Activated naive CD4-positive, alpha-beta T cell (primary cell): Measurements from ENCODE around the gene RASAL1.

ENCODE experiments used
- DNase-seq, 4 experiments: peaks; one replicate each; lab custom pipeline; 2025; lab: John Stamatoyannopoulos, UW

The RASAL1 gene

GRCh38 chr12:113058553-113058952 lies 77.0 kb downstream of the RASAL1 start:
- no peak for DNase-seq

- DNase-seq, result no peak
Observed at GRCh38 chr12:113057565-113058485, 77.7 kb downstream of the RASAL1 start.

- DNase-seq, result peak in 2 of 4 experiments; percentile 25 to 53
Observed at GRCh38 chr12:113056631-113057488, 78.7 kb downstream of the RASAL1 start, which contains the start of gene DTX1. Gene DTX1, plus strand, starts transcription at chr12:113056730. Its CDS starts 1,463 bp downstream, at chr12:113058193.

- no peak for DNase-seq
Observed at GRCh38 chr12:113056381-113056630, 79.3 kb downstream of the RASAL1 start.

DNA sequence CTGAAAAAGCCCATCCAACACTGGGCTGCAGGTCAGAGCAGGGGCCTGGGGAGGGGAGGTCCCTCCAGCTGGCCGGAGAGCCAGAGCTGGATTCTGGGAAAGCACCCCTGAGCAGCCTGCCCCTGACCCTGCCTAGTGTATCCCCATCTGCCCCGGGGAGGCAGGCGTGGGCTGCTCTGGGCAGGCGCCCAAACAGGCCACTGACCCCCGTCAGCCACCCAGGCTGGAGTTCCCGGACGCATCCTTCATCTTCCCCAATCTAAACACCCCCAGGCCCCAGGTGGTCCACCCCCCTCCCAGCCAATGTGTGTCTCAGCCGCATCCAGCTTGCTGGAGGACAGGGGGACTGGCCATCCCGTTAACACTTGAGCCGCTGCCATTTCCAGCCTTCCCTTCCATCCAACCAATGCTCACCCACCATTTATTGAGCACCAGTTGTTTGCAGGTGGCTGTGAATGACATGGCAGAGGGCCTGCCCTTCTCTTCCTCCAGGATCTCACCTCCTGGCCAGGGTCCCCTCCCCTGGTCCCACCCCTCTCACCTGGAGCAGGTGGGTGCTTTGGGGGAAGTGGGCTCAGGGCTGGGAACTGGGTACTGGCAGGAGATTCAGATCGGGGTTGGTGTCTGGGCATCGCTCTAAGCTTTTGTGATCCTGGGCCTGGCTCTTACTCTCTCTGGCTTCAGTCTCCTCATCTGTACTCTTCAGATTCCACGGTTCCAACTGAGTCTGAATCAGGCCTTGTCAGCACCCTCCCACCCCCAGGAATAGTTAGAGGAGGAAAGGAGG lies 79.8 kb downstream of the RASAL1 start:
- DNase-seq, result no peak

DNA sequence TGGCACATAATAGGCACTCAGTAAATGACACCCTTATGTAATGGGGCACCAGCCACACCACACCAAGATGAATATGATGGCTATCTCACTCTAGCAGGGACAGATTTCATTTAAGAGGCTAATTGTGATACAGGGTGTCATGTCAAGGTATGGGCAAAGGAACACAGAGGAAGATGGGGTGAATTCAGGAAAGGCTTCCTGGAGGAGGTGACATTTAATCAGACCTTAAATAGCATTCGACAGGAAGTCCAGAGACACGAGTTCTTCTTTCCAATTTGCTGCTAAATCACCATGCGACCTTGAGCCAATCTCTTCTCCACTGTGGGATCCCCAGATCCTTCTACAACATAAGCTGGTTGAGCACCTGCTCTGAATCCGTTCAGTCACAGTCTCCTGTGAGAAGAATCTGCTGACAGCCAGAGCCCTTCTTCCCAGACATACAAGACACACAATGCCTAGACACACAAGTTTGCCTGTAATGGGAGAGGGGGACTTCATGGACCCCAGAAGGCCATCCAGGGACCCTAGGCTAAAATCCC lies 80.5 kb downstream of the RASAL1 start:
- no peak for DNase-seq

DNA sequence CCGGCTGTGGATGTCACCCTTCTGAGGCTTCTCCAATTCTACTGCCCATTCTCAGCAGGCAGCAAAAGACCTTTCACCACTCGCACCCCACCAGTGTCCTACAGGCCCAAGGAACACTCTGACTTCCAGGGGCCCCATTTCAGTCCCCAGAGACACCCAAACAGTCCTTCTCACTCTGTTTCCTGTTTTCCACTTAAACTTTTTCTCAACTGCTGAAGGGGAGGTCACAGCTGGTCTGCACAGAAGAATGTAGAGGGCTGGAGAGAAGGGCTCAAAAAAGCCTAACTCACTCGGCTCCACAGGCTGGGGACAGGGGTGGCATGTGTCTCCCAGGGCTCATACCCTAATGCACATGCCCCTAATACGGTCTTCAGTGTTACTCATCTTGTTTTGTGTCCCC lies 83.2 kb downstream of the RASAL1 start:
- DNase-seq, result no peak

DNA sequence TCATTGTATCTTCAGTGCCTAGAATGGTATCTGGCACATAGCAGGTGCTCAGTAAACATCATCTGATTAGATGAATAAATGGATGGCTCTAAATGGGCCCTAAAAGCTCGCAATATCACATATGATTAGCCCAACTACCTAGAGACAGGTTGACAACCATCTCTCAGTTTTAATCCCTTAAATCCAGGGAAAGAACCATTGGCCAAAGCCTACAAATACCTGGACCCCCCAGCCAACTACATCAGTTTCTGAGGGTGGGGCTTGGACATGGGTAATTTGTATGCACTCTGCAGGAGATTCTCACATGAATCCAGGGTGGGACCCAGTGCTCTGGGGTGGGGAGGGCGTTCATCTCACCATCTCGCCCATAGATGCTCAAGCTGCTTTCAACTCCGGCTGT lies 83.8 kb downstream of the RASAL1 start:
- DNase-seq, result no peak

GRCh38 chr12:113050795-113051194 lies 84.8 kb downstream of the RASAL1 start:
- no peak for DNase-seq

- no peak for DNase-seq
Observed at GRCh38 chr12:113049976-113050742, 85.4 kb downstream of the RASAL1 start.
